GM21529 (cell line): ENCODE data around the gene SRGAP1.

ENCODE experiments used
- ATAC-seq: cut with Tn5 transposase; IDR thresholded peaks from one replicate; pipeline ENCODE4 v1.9.1; 2021; ENCODE audit not compliant: unreplicated experiment

Gene SRGAP1

DNA sequence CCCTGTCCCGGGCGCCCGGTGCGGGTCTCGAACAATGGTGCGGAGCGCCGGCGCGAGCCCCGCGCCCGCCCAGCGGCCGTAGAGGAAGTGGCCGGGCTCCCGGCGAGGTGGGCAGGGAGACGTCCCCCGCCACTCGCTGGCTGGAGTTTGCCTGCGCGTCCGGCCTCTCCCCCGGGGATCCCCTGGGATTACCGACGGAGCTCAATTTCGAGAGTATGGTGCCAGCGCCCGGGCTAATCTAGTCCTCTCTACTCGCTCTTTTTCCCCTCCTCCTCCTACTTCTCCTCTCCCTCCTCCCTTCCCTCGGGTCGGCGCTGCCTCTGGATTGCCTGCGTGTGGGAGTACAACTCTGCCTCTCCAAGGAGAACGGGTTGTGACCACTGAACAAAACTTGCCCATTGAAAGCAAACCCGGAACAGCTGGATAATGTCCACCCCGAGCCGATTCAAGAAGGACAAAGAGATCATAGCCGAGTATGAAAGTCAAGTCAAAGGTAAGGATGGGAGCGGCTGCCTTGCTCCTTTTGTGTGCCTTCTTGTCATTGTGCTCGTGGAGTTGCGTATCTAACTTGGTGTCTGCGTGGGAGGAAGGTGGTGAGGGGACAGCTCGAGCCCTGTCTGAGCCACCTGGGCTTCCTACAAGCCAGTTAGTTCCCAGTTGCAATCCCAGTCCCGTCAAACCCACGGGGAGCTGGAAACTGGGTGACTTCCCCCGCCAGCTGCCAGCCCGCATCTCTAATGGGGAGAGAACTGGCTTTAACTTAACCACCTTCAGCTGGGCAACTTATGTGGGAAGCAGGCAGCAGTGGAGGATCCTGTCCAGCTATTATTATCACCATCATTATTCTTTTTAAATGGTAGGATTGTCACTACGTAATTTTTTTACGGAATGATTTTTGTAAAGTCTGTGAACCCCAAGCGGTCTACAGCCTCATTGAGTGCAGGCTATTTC is at the start of gene SRGAP1:
TSS of gene SRGAP1 (plus strand) at position 310 of the 951 bp plus-strand sequence. CDS start at position 427, 117 bp downstream.
- peak; percentile 27 for ATAC-seq

DNA sequence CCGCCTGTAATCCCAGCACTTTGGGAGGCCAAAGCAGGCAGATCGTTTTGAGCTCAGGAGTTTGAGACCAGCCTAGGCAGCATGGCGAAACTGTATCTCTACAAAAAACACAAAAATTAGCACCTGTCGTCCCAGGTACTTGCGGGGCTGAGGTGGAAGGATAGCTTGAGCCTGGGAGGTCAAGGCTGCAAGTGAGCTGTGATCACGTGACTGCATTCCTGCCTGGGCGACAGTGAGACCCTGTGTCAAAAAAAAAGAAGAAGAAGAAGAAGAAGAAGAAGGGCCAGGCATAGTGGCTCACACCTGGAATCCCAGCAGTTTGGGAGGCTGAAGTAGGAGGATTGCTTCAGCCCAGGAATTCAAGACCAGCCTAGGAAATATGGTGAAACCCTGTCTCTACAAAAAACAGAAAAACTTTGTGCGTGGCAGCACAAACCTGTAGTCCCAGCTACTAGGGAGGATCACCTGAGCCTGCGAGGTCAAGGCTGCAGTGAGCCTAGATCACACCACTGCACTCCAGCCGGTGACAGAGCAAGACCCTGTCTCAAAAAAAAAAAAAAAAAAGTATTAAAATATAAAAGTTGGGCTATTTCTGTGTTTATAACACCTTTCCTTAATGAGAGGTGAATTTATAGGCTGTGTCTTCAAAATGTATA is 49.3 kb upstream of the SRGAP1 start:
- no peak for ATAC-seq

DNA sequence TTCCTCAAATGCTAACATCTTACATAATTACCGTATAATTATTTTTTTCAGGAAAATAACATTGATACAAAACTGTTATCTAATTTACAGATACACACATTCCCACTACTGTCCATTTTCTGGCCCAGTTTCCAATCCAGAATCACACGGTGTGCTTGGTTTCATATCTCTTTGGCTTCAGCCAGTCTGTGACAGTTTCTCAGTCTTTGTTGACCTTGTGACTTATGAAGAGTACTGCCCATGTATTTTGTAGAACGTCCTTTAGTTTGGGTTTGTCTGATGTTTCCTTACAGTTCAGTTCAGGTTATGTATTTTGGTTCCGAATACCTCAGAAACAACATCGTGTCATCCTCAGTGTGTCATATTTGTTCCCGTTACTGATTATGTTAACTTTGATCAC is 48.6 kb upstream of the SRGAP1 start:
- ATAC-seq: no peak

DNA sequence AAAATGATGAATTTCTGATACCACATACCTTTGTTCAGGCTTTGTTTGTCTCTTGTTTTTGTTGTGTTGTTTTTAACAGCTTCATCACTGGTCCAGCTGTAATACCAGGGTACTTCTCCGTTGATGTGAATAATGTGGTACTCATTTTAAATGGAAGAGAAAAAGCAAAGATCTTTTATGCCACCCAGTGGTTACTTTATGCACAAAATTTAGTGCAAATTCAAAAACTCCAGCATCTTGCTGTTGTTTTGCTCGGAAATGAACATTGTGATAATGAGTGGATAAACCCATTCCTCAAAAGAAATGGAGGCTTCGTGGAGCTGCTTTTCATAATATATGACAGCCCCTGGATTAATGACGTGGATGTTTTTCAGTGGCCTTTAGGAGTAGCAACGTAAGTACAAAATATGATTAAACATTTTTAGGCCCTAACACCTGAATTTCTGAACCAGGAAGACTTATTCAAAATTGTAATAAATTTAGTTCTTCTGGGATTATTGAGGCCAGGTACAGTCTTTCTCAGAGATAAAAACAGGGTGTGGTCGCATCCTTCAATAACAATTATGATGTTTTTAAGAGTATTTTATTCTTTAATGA is 42.4 kb upstream of the SRGAP1 start:
- ATAC-seq: peak; percentile 55

DNA sequence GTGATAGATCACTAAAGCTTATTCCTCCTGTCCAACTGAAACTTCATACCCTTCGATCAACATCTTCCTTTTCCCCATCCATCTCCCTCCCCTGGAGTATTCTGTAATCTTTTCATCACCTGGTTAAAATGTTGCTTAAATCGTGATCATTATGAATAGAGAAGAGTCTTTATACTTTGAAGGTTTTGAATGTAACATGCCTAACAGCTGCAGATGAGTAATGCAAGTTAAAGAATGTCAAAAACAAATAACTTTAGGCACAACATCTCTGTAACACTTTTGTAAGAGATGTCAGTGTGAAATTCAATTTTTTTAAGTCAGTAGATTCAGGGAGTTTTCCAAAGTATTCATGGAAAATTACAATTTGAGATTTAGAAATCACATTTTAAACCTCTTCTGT is 39.8 kb upstream of the SRGAP1 start:
- no peak for ATAC-seq

DNA sequence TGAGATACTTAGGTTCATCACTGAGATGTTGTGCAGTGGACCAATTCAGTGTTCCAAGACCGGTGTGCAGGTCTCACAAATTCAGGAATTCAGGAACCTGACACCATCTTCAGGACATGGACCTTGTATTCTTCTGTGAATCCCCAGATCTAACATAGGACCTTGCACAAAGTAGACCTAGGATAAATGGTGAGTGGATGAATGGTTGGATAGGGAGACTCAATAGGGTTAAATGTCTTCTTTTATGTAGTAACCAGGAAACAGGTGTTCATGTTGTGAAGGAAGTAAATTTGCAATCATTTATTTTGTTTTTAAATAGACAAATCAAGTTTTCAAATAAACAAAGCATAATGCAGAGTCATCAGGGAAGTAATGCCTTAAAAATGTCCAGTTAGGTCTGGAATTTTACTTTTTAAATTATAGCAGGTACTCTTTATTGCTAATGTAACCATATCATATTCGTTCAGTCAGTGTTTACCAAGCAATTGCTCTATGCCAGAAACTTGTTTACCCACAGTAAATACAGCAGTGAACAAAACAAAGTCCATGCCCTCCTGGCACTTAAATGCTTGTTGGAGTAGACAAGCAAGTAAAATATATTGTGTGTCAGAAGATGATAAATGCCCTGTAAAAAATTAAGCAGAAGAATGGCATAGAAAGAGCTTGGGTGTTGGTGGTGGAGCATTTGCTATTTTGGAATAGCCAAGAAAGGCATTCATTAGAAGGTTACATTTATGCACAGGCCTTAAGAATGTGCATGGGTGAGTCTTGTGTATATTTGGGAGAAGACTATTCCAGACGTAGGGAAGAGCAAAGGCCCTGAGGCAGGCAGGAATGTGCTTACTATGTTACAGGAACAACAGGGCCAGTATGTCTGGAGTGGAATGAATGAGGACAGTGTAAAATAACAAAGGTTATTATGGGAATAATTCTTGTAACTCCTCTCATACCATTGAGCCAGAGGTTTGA is 38.5 kb upstream of the SRGAP1 start:
- ATAC-seq: no peak

DNA sequence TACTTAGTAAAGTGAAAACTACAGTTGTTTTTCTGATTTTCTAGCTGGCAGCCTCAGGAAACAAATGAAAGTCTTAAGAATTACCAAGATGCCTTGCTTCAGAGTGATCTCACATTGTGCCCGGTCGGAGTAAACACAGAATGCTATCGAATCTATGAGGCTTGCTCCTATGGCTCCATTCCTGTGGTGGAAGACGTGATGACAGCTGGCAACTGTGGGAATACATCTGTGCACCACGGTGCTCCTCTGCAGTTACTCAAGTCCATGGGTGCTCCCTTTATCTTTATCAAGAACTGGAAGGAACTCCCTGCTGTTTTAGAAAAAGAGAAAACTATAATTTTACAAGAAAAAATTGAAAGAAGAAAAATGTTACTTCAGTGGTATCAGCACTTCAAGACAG is 35.9 kb upstream of the SRGAP1 start:
- ATAC-seq: no peak

DNA sequence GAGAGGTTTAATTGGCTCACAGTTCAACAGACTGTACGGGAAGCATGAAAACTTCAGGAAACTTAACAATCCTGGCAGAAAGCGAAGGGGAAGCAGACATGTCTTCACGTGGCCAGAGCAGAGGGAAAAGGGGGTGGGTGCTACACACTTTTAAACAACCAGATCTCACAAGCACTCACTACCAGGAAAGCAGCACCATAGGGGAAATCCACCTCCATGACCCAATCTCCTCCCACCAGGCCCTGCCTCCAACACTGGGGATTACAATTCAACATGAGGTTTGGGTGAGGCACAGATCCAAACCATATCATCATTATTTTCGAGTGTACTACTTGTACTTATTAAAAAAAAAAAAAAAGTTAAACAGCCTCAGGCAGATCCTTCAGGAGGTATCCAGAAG is 34.9 kb upstream of the SRGAP1 start:
- no peak for ATAC-seq

DNA sequence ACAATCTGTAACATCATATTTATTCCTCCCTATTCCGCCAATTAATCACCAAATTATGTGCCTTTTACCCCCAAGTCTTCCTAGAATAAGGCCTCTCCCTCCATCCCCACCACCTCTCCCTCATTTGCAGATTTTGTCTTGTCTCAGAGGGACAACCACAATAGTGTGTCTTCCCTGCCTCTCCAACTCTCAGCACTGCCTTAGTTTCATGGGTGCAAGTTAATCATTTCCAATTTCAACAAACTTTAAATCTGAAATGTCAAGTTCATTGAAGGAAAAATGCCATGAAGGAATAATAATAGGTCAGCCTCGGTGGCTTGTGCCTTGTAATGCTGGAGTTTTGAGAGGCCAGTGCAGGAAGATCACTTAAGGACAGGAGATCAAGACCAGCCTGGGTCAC is 33.2 kb upstream of the SRGAP1 start:
- no peak for ATAC-seq

DNA sequence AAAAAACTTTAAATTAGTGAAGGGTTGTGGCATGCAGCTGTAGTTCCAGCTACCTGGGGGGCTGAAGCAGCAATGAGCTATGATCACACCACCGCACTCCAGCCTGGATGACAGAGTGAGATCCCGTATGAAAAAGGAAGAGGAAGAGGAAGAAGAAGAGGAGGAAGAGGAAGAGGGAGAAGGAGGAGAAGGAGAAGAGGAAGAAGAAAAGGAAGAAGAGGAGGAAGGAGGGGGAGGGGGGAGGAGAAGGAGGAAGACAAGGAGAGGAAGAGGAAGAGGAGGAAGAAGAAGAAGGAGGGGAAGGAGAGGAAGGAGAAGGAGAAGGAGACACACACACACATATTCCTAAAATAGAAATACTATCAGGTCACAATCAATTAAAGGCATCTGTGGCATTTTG is 32.7 kb upstream of the SRGAP1 start:
- no peak for ATAC-seq

DNA sequence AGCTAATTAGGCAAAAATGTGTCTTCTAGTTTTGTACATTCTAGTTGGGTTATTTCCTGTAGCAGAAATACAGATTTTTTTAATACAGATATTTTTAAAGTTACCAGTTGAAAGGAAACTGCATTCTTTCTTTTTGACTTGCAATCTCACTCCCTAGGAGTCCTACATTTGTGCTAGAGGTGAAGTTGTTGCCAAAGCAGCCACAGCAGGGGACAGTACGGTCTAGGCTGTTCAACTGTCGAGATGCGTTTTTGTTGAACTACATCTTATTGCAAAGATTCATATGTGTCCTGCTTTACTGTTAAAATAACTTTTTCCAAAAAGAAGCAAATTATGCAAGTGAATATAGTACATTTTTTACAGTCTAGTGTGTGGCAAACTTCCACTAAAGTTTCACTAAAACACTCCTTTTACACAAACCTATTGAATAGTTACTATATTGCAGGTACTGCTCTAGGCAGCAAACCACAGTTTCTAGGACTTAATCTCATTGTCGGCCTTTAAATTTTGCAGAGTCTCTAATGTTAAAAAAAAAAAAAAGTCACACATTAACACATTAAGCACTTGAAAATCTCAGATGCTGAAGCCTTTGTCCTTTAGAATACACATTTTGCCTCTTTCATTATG is 30.2 kb upstream of the SRGAP1 start:
- peak; percentile 33 for ATAC-seq

DNA sequence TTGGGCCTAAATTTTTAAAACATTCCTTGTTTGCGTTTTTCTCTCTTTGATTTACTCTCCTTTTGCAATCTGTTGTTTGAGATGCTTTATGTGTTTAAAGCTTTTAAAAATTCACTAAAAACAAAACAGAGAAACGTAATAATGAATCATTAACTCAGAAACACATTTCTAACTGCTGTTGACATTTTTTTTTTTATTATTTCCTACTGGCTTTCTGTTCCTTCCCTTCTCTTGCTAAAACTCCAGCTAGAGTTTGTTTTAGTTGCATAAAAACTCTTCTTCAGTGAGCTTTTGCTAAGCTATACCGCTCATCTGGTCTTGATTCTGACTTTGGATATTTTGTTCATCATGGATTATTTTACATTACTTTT is 29.0 kb upstream of the SRGAP1 start:
- ATAC-seq: no peak

DNA sequence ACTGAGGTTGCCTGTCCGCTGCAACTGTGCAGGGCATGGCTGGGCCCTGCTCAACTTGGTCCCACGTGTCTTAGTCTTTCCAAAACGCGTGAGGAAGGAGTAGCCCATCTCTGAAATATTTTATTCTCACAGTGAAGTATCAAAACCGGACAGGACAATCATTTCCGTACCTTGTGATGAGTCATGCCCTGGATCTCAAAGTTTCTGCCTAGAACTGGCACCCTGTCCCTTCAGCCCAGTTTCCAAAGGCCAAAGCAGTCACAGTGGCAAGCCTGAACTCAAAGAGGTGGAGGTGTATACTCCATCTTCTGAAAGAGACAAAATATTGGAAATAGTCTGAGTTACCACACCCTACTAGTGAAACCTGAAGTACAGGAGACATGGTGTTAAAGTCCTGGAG is 28.5 kb upstream of the SRGAP1 start:
- peak; percentile 38 for ATAC-seq

DNA sequence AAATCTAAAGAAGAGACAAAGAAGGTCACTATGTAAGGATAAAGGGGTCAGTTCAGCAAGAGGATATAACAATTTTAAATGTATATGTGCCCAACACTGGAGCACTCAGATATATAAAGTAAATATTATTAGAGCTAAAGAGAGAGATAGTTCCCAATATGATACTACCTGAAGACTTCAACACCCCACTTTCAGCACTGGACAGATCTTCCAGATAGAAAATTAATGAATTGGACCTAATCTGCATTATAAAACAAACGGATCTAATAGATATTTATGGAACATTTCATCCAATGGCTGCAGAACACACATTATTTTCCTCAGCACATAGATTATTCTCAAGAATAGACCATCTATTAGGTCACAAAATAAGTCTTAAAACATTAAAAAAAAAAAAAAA is 24.1 kb upstream of the SRGAP1 start:
- no peak for ATAC-seq

DNA sequence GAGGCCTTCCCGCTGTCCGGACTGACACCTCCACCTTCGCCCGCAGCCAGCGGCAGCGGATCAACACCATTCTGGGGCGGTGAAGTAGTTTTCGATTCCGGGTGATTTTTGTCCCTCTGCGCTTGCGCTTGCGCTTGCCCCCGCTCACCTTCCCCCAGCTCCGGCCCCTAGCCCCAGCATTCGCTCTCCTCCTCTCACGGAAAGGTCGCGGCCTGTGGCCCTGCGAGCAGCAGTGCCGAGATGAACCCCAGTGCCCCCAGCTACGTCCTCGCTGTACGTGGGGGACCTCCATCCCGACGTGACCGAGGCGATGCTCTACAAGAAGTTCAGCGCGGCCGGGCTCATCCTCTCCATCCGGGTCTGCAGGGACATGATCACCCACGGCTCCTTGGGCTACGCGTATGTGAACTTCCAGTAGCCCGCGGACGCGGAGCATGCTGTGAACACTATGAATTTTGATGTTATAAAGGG is 22.7 kb upstream of the SRGAP1 start:
- ATAC-seq: no peak

DNA sequence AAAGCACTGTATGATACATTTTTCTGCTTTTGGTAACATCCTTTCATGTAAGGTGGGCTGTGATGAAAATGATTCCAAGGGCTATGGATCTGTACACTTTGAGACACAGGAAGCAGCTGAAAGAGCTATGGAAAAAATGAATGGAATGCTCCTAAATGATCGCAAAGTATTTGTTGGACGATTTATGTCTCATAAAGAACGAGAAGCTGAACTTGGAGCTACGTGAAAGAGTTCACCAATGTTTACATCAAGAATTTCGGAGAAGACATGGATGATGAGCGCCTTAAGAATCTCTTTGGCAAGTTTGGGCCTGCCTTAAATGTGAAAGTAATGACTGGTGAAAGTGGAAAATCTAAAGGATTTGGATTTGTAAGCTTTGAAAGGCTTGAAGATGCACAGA is 22.1 kb upstream of the SRGAP1 start:
- no peak for ATAC-seq

DNA sequence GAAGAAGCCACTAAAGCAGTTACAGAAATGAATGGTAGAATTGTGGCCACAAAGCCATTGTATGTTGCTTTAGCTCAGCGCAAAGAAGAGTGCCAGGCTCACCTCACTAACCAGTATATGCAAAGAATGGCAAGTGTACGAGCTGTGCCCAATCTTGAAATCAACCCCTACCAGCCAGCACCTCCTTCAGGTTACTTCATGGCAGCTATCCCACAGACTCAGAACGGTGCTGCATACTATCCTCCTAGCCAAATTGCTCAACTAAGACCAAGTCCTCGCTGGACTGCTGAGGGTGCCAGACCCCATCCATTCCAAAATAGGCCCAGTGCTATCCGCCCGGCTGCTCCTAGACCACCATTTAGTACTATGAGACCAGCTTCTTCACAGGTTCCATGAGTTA is 21.5 kb upstream of the SRGAP1 start:
- no peak for ATAC-seq

DNA sequence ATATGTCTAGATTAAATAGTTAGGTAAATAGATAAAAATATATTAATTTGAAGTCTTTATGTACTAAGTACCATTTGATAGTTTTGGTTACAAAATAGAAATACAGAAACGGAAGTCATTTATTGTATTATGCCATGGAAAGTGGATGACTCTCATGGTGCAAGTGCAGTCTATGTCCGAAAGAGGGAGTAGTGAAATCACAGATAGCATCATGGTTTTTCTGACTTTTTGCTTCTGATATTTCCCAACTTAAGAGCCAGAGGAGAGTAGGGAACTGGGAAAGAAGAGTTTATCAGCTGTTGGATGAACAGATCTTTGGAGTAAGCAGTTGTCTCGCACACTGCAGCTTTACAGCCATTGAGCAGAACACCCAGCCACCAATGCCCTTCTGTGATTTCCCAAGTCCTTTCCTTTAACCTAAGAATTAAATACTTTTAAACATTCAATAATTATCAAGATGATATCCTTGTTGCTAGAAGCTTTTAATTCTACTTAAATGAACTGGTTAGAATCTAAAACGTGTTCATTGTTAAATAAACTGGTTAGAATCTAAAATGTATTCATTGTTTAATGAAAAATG is 18.4 kb upstream of the SRGAP1 start:
- ATAC-seq: peak; percentile 81

DNA sequence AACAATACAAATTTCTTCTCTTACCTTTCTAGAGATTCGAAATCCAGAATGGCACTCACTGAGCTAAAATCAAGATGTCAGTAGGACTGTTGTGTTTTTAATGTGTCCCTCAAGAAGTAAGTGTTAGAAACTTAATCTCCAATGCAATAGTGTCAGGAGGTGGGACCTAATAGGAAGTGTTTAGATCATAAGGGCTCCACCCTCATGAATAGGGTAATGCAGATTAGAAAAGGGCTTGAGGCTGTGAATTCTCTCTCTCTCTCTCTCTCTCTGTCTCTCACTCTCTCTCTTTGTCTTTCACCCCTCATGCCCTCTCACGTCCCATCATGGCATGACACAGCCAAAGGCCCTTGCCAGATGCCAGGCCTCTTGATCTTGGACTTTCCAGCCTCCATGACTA is 15.6 kb upstream of the SRGAP1 start:
- no peak for ATAC-seq

DNA sequence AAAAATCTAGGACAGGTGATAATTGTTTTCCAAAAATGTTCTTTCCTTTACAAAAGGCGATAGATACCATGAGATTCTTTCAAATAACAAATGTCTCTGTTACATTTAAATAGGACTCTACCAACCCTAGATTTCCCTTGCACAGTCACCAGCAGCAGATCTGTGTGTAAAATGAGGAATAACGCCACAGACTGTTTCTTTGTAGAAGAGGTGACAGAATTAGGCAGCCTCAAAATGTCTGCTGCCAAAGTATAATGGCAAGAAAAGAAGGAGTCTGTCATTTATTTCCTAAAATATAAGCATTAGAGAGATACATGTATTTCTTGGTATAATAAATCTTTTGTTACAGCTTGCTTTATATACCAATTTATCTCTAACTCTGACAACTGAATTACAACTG is 8.5 kb upstream of the SRGAP1 start:
- ATAC-seq: no peak
